Mucosa of descending colon (tissue), 3 donors: ENCODE measurements around the gene GABRP. TPM values are rescaled to one million over a fixed set of nuclear protein-coding genes. Genes with fewer than 3 reads are reported as not detected.
A peak's percentile ranks its signal among the peaks of the same experiment; 100 is the strongest.

Experiments
- ATAC-seq: fragments of 200-7000 bp; cut with Tn5 transposase; one replicate; pipeline ENCODE4 v1.9.1; 2020; ENCODE audit warnings: mild to moderate bottlenecking, moderate library complexity
- DNase-seq, 3 donors: peaks; one replicate each; pipeline ENCODE4 v3.0.0-alpha.2; 2020
- H3K36me3 ChIP-seq: fragments of 200-600 bp; one replicate; pipeline ENCODE4 v1.8.0; 2021; ENCODE audit warnings: low read depth, mild to moderate bottlenecking
- H3K4me1 ChIP-seq: fragments of 200-600 bp; one replicate; pipeline ENCODE4 v1.8.0; 2021; ENCODE audit warnings: low read depth, mild to moderate bottlenecking
- H3K4me3 ChIP-seq: fragments of 200-600 bp; one replicate; pipeline ENCODE4 v1.8.0; 2021; ENCODE audit warnings: mild to moderate bottlenecking
- H3K9me3 ChIP-seq: fragments of 200-600 bp; one replicate; pipeline ENCODE4 v1.8.0; 2021; ENCODE audit warnings: mild to moderate bottlenecking
- CTCF ChIP-seq: fragments of 200-600 bp; IDR thresholded peaks from one replicate; pipeline ENCODE4 v1.8.0; 2022; ENCODE audit warnings: antibody characterized with exemption, mild to moderate bottlenecking
- intact Hi-C, 2 donors: fragments of 100-400 bp; cut with DNase I in 1 of 2; cut with micrococcal nuclease in 1 of 2; formaldehyde crosslinking; loops; one replicate each; pipeline versions ENCODE4 v1.11.0 to v1.11.1; 2022; cut with DNase I, micrococcal nuclease
- total RNA-seq, 3 donors: library from RNA; stranded (reverse); fragmentation: NEBNext Ultra II Directional in 2 of 3; extraction: Animal tissue kit (Norgen Biotek cat#: 25700) in 2 of 3; gene quantifications; one replicate each; pipeline versions ENCODE4 v1.2.1 to v1.2.4, GENCODE V29; 2021 to 2023
- donor health status: DM: no; HTN: no; CAD: no; lungs with moderate emphysema.
- donor health status: DM: no; HTN: no; CAD: no.
- donor health status: DM: no; HTN: yes; CAD: no.

The GABRP gene
- total RNA-seq, 3 donors from 2014 or later, result 0.09 to 2.0 TPM; not detected in 1

- no peak for TF ChIP-seq CTCF
- intact Hi-C loops, result loop anchor here in 1 of 2 donors (2.0 kb wide), 1 partner anchor 47 kb away; no protein-coding TSS in a partner anchor
Observed at GRCh38 chr5:170791325-170791954, 7.9 kb downstream of the GABRP start.

GRCh38 chr5:170792878-170793277 lies 9.4 kb downstream of the GABRP start:
- H3K36me3 ChIP-seq, result no peaks in the 10 kb centered on the region
- ATAC-seq (no peak), DNase-seq (no peak)
- H3K9me3 ChIP-seq, result no peaks in the 10 kb centered on the region
- no peak for TF ChIP-seq CTCF
- no peak overlapping the region for H3K4me3 ChIP-seq
- H3K4me1 ChIP-seq, result no peaks in the 10 kb centered on the region
- intact Hi-C loops, result no loop called here

More at GRCh38 chr5:170791325-170791954, 7.9 kb downstream of the GABRP start:
- H3K4me3 ChIP-seq, result no peak overlapping the region
- H3K9me3 ChIP-seq, result no peaks in the 10 kb centered on the region
- H3K36me3 ChIP-seq, result no peaks in the 10 kb centered on the region
- peak in 2 of 3 donors; percentile 73 to 90 for DNase-seq
- ATAC-seq, result peak; percentile 89
- H3K4me1 ChIP-seq, result no peaks in the 10 kb centered on the region

- DNase-seq (no peak), ATAC-seq (no peak)
- no peaks in the 10 kb centered on the region for H3K9me3 ChIP-seq
- H3K36me3 ChIP-seq, result no peaks in the 10 kb centered on the region
- TF ChIP-seq CTCF, result no peak
- H3K4me1 ChIP-seq, result no peaks in the 10 kb centered on the region
- intact Hi-C loops, result no loop called here
- no peak overlapping the region for H3K4me3 ChIP-seq
Observed at GRCh38 chr5:170795154-170795553, 11.6 kb downstream of the GABRP start.

- H3K4me1 ChIP-seq, result no peaks in the 10 kb centered on the region
- no peak overlapping the region for H3K4me3 ChIP-seq
- ATAC-seq (no peak), DNase-seq (no peak)
- no peak for TF ChIP-seq CTCF
- intact Hi-C loops, result no loop called here
- no peaks in the 10 kb centered on the region for H3K36me3 ChIP-seq
- no peaks in the 10 kb centered on the region for H3K9me3 ChIP-seq
Observed at GRCh38 chr5:170805666-170806065, 22.1 kb downstream of the GABRP start.

GRCh38 chr5:170809551-170809950 lies 26.0 kb downstream of the GABRP start:
- H3K36me3 ChIP-seq, result no peaks in the 10 kb centered on the region
- intact Hi-C loops, result no loop called here
- H3K4me1 ChIP-seq, result no peaks in the 10 kb centered on the region
- TF ChIP-seq CTCF, result no peak
- no peak overlapping the region for H3K4me3 ChIP-seq
- ATAC-seq (peak; percentile 68), DNase-seq (peak in 1 of 3 donors; percentile 47)
- H3K9me3 ChIP-seq, result no peaks in the 10 kb centered on the region
